ENCODE measurements around the gene SMAD3.

SMAD3 gene

DNA sequence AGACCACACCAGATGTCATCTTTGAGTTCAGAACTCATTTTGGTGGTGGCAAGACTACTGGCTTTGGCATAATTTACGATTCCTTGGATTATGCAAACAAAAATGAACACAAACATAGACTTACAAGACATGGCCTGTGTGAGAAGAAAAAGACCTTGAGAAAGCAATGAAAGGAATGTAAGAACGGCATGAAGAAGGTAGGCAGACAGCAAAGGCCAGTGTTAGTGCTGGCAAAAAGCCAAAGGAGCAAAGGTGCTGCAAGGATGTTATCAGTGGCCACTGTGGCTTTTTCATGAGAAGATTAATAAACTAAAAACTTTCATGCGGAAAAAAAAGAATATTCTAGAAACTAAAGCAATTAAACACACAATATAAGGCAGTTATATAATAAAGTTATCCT is 167.2 kb downstream of the SMAD3 start:
- DNase-seq (ENCODE audit: low spot score) = no peak

DNA sequence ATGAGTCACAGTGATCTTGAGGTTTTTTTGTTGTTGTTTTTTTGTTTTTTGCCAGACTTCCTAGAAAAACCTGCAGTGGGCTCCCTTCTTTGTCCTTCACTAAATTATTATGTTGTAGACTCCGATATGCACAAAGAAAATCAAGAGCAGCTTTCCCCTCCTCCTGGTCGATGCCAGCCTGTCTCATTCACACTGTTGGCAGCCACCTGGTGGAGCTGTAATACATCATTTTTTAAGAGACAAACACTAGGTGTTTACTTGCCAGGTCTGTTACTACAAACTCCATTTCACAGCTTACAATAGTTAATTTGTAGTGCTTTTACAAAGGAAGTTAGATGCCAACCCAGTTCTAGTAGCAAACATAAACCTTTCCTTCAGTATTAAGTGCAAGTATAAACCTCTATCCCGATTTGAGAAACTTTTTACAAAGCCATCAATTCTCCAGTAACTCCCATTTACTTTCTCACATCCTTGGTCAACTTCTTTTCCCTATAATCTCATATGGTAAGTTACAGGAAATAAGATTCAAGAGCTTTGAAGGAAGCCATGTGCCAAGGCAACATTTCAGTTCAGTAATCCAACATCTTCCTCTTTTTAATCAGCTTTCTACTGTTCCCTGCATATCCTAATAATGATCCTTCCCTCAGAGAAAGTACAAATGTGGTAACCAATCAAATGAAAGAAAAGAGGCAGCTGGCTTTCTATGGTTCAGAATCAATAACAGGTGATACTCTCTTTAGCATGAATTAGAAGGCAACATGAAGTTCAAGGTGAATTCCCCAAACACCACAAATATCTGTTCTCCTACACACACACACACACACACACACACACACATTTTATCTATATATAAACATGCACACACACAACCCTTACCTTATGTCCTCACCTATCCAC is 175.1 kb downstream of the SMAD3 start:
- no peak for DNase-seq (ENCODE audit: low spot score)

DNA sequence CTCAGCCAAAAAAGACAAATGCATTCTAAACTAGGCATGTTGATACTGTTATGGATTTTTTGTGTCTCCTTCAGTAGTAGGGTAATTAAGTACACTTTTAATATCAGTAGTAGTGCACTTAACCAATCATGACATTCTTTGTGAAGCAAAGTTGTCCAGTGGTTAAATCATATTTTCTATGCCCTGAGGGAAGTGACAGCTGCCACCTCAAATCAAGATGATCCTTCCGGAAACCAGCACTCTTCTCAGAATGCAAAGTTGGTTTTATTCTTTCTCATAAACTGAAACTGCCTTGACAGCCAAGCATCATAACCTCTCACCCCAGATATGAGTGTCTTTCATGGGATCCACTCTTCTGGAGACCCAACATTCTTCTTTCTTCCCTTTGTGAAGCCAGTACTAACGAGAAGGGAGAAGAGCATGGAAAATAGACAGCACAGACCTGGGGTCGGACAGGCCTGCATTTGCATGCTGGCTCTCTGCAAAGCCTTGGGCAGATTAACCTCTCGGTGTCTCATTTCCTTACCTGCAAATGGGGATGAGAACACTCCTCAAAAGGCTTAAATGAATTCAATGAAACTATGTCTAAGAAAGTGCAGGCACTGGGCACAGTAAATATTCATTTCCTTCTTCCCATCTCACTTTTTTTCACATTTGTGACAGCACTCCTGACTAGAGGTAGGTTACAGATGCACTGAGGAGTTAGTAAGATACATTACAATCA is 175.9 kb downstream of the SMAD3 start:
- DNase-seq (ENCODE audit: low spot score) = no peak

GRCh38 chr15:67242708-67243111 is 177.3 kb downstream of the SMAD3 start:
- DNase-seq (ENCODE audit: low spot score) = no peak

Data from putamen (tissue), 1 donor.